Choroid plexus epithelial cell (primary cell): ENCODE results near the gene NRIP1.

Experiments
- DNase-seq: peaks from one replicate; pipeline ENCODE4 v3.0.0-alpha.2; 2010; ENCODE audit warnings: low read depth
- H3K4me3 ChIP-seq: 2 replicates; pipeline ENCODE4 v1.5.1; 2011; ENCODE audit warnings: low read depth, mild to moderate bottlenecking, control low read depth, low read length, moderate library complexity
- CTCF ChIP-seq: conservative IDR thresholded peaks from 2 replicates; pipeline ENCODE4 v1.5.1; 2011; ENCODE audit warnings: low read depth, mild to moderate bottlenecking, control low read depth, inconsistent platforms, low read length, moderate library complexity

The NRIP1 gene

GRCh38 chr21:15007716-15008296, 57.0 kb downstream of the NRIP1 start:
- no peak for TF ChIP-seq CTCF

DNA sequence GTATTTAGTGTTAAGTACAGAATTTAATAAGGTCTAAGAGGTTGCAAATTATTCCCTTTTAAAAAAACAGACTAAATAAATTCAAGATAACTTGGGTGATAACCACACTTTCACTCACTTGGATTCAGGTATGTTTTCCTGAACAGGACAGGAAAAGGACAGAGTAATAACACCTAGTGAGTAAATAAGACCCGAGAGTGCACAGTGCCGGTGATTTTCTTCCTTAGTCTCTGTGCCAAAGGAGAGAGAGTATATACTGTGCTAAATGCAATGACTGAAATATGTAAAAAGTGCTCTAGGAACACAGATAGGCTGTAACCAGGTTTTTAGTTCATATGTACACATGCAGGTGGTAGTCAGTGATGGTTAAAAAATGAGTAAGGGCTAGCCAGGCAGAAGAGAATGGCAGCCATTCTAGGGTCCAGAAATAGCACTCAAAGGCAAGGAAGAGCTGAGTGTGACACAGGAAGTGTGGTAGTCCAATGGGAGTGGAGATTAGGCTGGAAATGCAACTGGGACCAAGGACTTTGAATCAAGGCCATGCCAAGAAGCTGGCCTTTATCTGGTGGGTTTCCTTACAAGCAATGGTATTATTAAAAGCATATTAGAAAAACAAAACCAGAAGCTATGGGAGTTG, 58.1 kb downstream of the NRIP1 start:
- no peak overlapping the region for H3K4me3 ChIP-seq
- DNase-seq: no peak
- no peak for TF ChIP-seq CTCF

More at GRCh38 chr21:15007716-15008296, 57.0 kb downstream of the NRIP1 start:
- no peak for DNase-seq
- H3K4me3 ChIP-seq: no peak overlapping the region

DNA sequence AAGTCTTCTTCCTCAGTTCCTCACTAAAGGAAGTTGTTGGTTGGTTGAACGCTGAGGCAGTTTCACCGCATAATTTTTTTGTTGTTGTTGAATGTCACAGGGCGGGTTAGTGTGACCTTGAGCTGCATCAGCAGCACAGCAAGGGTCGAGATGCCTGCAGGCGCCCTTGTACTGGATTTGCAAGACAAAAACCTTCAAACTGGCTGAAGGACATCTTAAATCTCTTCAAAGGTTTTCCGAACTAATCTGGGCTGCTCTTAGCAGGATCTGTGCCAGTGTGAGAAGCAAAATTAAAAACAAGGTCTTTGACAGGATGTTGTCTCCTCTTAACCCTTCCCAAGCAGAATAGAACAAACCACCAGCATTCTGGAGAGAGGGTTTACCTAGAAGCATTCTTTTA, 59.4 kb downstream of the NRIP1 start:
- peak; percentile 71 for DNase-seq
- no peak for TF ChIP-seq CTCF
- peak overlapping the region; percentile 3 for H3K4me3 ChIP-seq

DNA sequence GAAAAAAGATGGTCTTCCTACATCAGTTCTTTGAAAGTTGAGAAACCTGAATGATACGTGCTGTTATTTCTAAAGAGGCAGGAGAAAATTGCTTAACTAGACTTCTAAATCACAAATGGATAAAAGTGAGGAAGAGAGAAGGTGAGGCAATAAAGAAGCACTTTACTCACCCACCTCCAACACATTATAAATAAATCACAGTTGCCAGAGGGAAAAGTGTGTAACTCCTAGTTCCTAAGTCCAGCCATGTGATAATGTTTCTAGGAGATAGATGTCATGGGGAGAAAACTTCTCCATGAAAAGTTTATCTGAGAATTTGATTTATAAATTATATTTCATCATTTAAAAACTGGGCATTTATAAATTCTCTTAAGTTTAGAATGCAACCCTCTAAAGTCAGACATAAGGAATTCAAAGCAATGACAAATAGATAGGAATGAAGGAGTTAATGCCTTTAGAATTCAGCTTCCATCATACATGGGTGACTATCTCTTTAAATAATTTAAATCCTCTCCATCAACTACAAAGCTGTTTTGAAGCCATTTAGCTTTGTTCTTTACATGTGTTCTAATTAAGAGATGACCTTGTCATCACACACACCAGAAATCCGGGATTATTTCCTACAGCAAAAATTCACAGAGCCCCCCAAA, 60.0 kb downstream of the NRIP1 start:
- no peak overlapping the region for H3K4me3 ChIP-seq
- no peak for TF ChIP-seq CTCF

DNA sequence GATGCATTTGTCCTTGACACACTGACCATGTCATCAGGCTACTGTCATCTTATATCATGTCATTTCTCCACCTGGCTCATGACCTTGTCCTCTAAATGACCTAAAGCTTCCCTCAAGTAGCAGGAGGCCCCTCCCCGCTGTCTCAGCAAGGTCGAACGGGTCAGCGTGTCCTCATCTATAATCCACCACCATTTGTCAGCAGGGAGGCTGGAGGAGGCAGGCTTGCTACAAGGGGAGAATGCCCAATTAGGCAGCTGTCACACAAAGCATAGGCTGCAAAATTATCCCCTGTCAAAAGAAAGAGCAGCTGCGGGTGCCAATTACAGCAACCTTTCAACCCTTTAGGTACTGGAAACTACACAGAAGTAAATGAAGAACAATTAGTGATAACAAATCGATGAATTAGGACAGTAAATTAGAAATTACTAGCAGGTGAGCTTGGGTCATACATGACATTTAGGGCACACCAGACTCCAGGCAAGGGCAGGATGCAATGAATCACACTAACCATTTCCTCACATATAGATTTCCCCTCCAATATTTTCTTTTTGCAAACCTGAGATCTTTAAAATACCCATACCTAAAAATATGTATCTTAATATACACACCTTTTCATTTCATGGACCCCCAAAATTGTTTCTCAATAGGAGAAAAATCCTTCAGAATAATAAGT, 61.2 kb downstream of the NRIP1 start:
- no peak for DNase-seq
- no peak overlapping the region for H3K4me3 ChIP-seq
- TF ChIP-seq CTCF: no peak

More for the DNA sequence above, 60.0 kb downstream of the NRIP1 start:
- no peak for DNase-seq

- no peak overlapping the region for H3K4me3 ChIP-seq
- no peak for TF ChIP-seq CTCF
- DNase-seq: no peak
Observed at GRCh38 chr21:15001857-15002606, 62.8 kb downstream of the NRIP1 start.
